Spleen (tissue), 7 donors: ENCODE data around the gene A2ML1.

Experiments
- POLR2A ChIP-seq, 3 donors: fragments of 450-650 bp; IDR thresholded peaks; one replicate each; pipeline ENCODE4 v1.5.1; 2017; ENCODE audit warnings: antibody characterized with exemption in 3 of 3, mild to moderate bottlenecking in 1 of 3
- POLR2AphosphoS5 ChIP-seq, 3 donors: sonication (generic); formaldehyde crosslinking; IDR thresholded peaks; one replicate each; pipeline ENCODE4 v1.5.1; 2017; ENCODE audit warnings: antibody characterized with exemption in 3 of 3
- TF ChIP-seq, protein P1 (sequence below), 11 experiments: fragments of 200-600 bp in 7 of 11; fragments of 450-650 bp in 4 of 11; sonication (generic) in 4 of 11; IDR thresholded peaks in 8 of 11; conservative IDR thresholded peaks in 3 of 11; 1 replicate in 7 of 11; 2 replicates in 4 of 11; pipeline versions ENCODE4 v1.4.0 to v1.8.0; 2016 to 2021; ENCODE audit warnings: antibody characterized with exemption in 11 of 11, inconsistent platforms in 4 of 11, mild to moderate bottlenecking in 1 of 11
- donor health status: DM: no; HTN: no; CAD: no; lungs with moderate emphysema.
- donor health status: DM: no; HTN: no; CAD: no.
- donor health status: DM: no; HTN: no; CAD: no.

DNA sequence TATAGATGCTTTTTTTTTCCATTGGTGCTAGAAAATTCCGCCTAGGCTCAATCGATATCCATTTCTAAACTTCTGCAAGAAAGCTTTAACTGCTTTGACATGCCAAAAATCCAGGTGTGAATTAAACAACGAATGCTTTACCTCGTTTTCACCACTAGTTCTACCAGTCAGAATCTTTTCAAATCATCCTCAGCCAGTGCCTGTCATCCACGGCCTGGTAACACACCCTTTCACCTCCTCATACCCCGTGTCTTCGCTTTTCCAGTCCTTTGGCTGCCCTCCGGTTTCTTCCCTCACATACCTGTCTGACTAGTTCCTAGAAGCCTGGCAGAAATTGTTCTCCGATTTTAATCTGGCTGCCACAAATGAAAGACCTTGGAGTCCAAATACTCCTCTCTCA lies 90.5 kb downstream of the A2ML1 start:
- TF ChIP-seq, protein P1, sequence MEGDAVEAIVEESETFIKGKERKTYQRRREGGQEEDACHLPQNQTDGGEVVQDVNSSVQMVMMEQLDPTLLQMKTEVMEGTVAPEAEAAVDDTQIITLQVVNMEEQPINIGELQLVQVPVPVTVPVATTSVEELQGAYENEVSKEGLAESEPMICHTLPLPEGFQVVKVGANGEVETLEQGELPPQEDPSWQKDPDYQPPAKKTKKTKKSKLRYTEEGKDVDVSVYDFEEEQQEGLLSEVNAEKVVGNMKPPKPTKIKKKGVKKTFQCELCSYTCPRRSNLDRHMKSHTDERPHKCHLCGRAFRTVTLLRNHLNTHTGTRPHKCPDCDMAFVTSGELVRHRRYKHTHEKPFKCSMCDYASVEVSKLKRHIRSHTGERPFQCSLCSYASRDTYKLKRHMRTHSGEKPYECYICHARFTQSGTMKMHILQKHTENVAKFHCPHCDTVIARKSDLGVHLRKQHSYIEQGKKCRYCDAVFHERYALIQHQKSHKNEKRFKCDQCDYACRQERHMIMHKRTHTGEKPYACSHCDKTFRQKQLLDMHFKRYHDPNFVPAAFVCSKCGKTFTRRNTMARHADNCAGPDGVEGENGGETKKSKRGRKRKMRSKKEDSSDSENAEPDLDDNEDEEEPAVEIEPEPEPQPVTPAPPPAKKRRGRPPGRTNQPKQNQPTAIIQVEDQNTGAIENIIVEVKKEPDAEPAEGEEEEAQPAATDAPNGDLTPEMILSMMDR (IDR thresholded peaks at IDR 0.05 in 8 of 11, conservative IDR thresholded peaks at IDR 0.05 in 3 of 11), result no peak
- TF ChIP-seq POLR2AphosphoS5 (IDR thresholded peaks at IDR 0.05) (no peak), POLR2A (IDR thresholded peaks at IDR 0.05) (no peak)
